Neuronal stem cell (in vitro differentiated cells): ENCODE data around the gene MDN1.

Experiments
- DNase-seq: peaks from one replicate; pipeline ENCODE4 v3.0.0-alpha.2; 2013; ENCODE audit warnings: low spot score
- H2AFZ ChIP-seq: one replicate; pipeline ENCODE4 v1.6.1; 2013; ENCODE audit warnings: mild to moderate bottlenecking, low read length, inconsistent platforms
- H2AK5ac ChIP-seq: 2 replicates; pipeline ENCODE4 v1.6.1; 2013; ENCODE audit warnings: low read depth, mild to moderate bottlenecking, inconsistent platforms, low read length, moderate library complexity, mixed read lengths
- H2BK120ac ChIP-seq: 2 replicates; pipeline ENCODE4 v1.6.1; 2013; ENCODE audit warnings: low read depth, mild to moderate bottlenecking, inconsistent platforms, low read length, moderate library complexity, mixed read lengths
- H2BK12ac ChIP-seq: one replicate; pipeline ENCODE4 v1.6.1; 2013; ENCODE audit warnings: low read length, inconsistent platforms
- H2BK15ac ChIP-seq: 2 replicates; pipeline ENCODE4 v1.6.1; 2013; ENCODE audit warnings: mild to moderate bottlenecking, low read length, inconsistent platforms, mixed read lengths
- H2BK5ac ChIP-seq: one replicate; pipeline ENCODE4 v1.6.1; 2013; ENCODE audit warnings: inconsistent platforms, mild to moderate bottlenecking, low read length, moderate library complexity
- H3K14ac ChIP-seq: one replicate; pipeline ENCODE4 v1.6.1; 2013; ENCODE audit warnings: low read length, inconsistent platforms
- H3K18ac ChIP-seq: 2 replicates; pipeline ENCODE4 v1.6.1; 2013; ENCODE audit warnings: low read length, inconsistent platforms
- H3K23ac ChIP-seq: 2 replicates; pipeline ENCODE4 v1.6.1; 2013; ENCODE audit warnings: low read depth, mild to moderate bottlenecking, mixed read lengths, low read length, inconsistent platforms; ENCODE audit not compliant: poor library complexity
- H3K27ac ChIP-seq: replicated peaks from 3 replicates; pipeline ENCODE4 v1.5.1; 2013; ENCODE audit warnings: low read length, inconsistent platforms
- H3K27me3 ChIP-seq, 3 experiments: 2 replicates each; pipeline ENCODE4 v1.6.1; 2013; ENCODE audit warnings: low read length in 3 of 3, mild to moderate bottlenecking in 2 of 3, inconsistent platforms in 1 of 3, low read depth in 1 of 3, mixed read lengths in 1 of 3, moderate library complexity in 1 of 3; ENCODE audit not compliant: control insufficient read depth in 3 of 3, insufficient read depth in 3 of 3
- H3K36me3 ChIP-seq, 2 donors: replicated peaks in 1 of 2; 2 replicates each; pipeline ENCODE4 v1.6.1; 2013; ENCODE audit warnings: low read length in 2 of 2; ENCODE audit not compliant: control insufficient read depth in 2 of 2, insufficient read depth in 2 of 2
- H3K4ac ChIP-seq: 2 replicates; pipeline ENCODE4 v1.6.1; 2013; ENCODE audit warnings: inconsistent platforms, mild to moderate bottlenecking, low read length, moderate library complexity
- H3K4me1 ChIP-seq, 2 donors: 1 replicate in 1 of 2; 2 replicates in 1 of 2; pipeline ENCODE4 v1.6.1; 2013; ENCODE audit warnings: low read length in 2 of 2, low read depth in 1 of 2; ENCODE audit not compliant: control insufficient read depth in 2 of 2, insufficient read depth in 1 of 2
- H3K4me2 ChIP-seq: one replicate; pipeline ENCODE4 v1.6.1; 2013; ENCODE audit warnings: mild to moderate bottlenecking, low read length, inconsistent platforms; ENCODE audit not compliant: insufficient read depth, poor library complexity, severe bottlenecking
- H3K4me3 ChIP-seq, 2 donors: 2 replicates each; pipeline ENCODE4 v1.5.1; 2013; ENCODE audit warnings: low read length in 2 of 2, mild to moderate bottlenecking in 2 of 2, inconsistent platforms in 1 of 2, moderate library complexity in 1 of 2
- H3K79me1 ChIP-seq: one replicate; pipeline ENCODE4 v1.6.1; 2013; ENCODE audit warnings: low read depth, mild to moderate bottlenecking, inconsistent platforms, low read length, moderate library complexity
- H3K9ac ChIP-seq: one replicate; pipeline ENCODE4 v1.6.1; 2013; ENCODE audit warnings: mild to moderate bottlenecking, low read depth, low read length, inconsistent platforms; ENCODE audit not compliant: poor library complexity
- H3K9me3 ChIP-seq, 2 donors: replicated peaks in 1 of 2; 2 replicates each; pipeline versions ENCODE3 to v1.6.1; 2013; ENCODE audit warnings: low read length in 2 of 2, mild to moderate bottlenecking in 2 of 2, inconsistent platforms in 1 of 2, low read depth in 1 of 2, mixed read lengths in 1 of 2, moderate library complexity in 1 of 2; ENCODE audit not compliant: control insufficient read depth in 2 of 2, insufficient read depth in 1 of 2
- H4K8ac ChIP-seq: one replicate; pipeline ENCODE4 v1.6.1; 2013; ENCODE audit warnings: low read depth, mild to moderate bottlenecking, inconsistent platforms, low read length, moderate library complexity
- H4K91ac ChIP-seq: one replicate; pipeline ENCODE4 v1.6.1; 2013; ENCODE audit warnings: low read length, low read depth, mild to moderate bottlenecking, inconsistent platforms; ENCODE audit not compliant: poor library complexity
- WGBS, 2 donors: extraction: QIAGEN DNeasy Blood & Tissue Kit; methylation state at CpG; one replicate each; pipeline ENCODE4 v1.1.7; 2013; ENCODE audit warnings: missing lambda C conversion rate in 2 of 2, mixed read lengths in 1 of 2; ENCODE audit not compliant: insufficient read length in 2 of 2, insufficient replicate concordance in 1 of 2; ENCODE audit errors: extremely low coverage in 2 of 2; 5-methylcytosine and 5-hydroxymethylcytosine counted together

The MDN1 gene

DNA sequence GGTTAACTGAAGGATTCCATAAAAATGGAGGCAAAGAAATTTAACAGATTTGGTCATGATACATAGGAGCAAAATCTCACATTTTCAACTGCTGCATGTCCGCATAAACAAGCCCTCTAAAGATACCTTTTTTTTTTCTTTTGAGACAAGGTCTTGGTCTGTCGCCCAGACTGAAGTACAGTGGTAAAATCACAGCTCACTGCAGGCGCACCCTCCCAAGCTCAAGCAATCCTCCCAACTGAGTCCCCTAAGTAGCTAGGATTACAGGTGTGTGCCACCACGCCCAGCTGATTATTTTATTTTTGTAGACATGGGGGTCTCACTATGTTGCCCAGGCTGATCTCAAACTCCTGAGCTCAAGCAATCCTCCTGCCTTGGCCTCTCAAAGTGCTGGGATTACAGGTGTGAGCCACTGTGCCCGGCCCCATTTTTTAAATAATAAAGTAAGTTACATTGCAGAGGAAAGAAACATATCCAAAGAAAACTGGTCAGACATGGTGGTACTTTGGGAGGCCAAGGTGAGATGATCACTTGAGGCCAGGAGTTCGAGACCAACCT is 13.7 kb downstream of the MDN1 start:
- no peak overlapping the region for H2AFZ ChIP-seq
- no peak overlapping the region for H3K4ac ChIP-seq
- H2BK5ac ChIP-seq, result no peak overlapping the region
- H3K23ac ChIP-seq, result no peak overlapping the region
- no peak overlapping the region for H4K8ac ChIP-seq
- H3K4me3 ChIP-seq, result no peak overlapping the region
- peaks cover 2 to 21% of the 10 kb centered on the region in 2 donors for H3K36me3 ChIP-seq
- no peak overlapping the region for H3K9ac ChIP-seq
- H2BK12ac ChIP-seq, result no peak overlapping the region
- no peak overlapping the region for H2BK120ac ChIP-seq
- WGBS, 2 donors, result no CpG with 5 or more reads among the region's 6 CpGs
- no peaks in the 10 kb centered on the region for H3K27me3 ChIP-seq
- no peak overlapping the region for H3K14ac ChIP-seq
- H3K79me1 ChIP-seq, result peaks cover 2% of the 10 kb centered on the region
- no peak for DNase-seq
- no peak overlapping the region for H4K91ac ChIP-seq
- no peak overlapping the region for H3K27ac ChIP-seq
- no peak overlapping the region for H2AK5ac ChIP-seq
- no peak overlapping the region for H3K4me2 ChIP-seq
- H2BK15ac ChIP-seq, result no peak overlapping the region
- H3K18ac ChIP-seq, result no peak overlapping the region
- H3K4me1 ChIP-seq, result no peaks in the 10 kb centered on the region
- no peaks in the 10 kb centered on the region for H3K9me3 ChIP-seq

DNA sequence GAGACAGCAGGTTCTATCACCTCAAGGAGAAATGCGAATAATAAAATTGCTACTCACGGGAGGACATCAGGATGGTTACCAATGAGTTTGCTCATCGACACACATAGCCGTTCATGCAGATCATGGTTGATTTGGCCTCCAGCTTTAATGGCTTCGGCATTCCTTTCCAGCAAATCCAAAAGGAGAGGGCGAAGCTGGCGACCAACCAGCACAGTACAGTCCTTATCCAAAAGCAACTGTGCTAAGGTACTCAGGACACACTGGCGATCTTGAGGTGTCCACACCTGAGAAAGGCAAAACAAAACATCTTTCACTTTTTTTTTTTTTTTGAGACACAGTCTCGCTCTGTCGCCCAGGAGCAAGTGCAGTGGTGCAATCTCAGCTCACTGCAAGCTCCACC is 16.3 kb downstream of the MDN1 start:
- H3K23ac ChIP-seq, result no peak overlapping the region
- DNase-seq, result no peak
- H4K8ac ChIP-seq, result no peak overlapping the region
- no peaks in the 10 kb centered on the region for H3K9me3 ChIP-seq
- no peaks in the 10 kb centered on the region for H3K27me3 ChIP-seq
- no peak overlapping the region for H3K18ac ChIP-seq
- no peak overlapping the region for H3K27ac ChIP-seq
- no peak overlapping the region for H3K14ac ChIP-seq
- H4K91ac ChIP-seq, result no peak overlapping the region
- H2AK5ac ChIP-seq, result no peak overlapping the region
- H3K4me3 ChIP-seq, result no peak overlapping the region
- H3K79me1 ChIP-seq, result peaks cover 2% of the 10 kb centered on the region
- peaks cover 8 to 46% of the 10 kb centered on the region in 2 donors for H3K36me3 ChIP-seq
- no peaks in the 10 kb centered on the region for H3K4me1 ChIP-seq
- H2BK120ac ChIP-seq, result no peak overlapping the region
- WGBS, 2 donors, result no CpG with 5 or more reads among the region's 10 CpGs
- H2BK12ac ChIP-seq, result no peak overlapping the region
- H3K9ac ChIP-seq, result no peak overlapping the region
- H3K4me2 ChIP-seq, result no peak overlapping the region
- H2BK15ac ChIP-seq, result no peak overlapping the region
- no peak overlapping the region for H2BK5ac ChIP-seq
- H2AFZ ChIP-seq, result no peak overlapping the region
- no peak overlapping the region for H3K4ac ChIP-seq

DNA sequence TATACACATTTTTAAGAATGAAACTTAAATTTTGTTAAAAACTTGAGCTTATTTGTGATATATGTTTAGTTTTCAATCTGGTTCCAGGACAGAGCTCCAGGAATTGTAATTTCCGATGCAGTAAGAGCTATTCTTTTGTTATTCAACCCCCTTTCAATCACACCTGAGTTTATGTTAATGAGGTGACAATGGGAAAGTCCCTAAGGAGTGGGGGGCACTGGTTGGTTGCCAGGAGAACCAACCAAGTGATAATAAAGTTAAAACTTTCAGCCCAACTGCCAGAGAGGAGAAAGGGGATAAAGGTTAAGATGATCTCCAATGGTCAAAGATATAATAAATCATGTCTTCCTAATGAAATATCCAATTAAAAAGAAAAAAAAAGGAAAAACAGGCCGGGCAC is 19.8 kb downstream of the MDN1 start:
- Histone ChIP-seq H4K8ac (no peak overlapping the region), H3K9ac (no peak overlapping the region), H3K14ac (no peak overlapping the region), H3K36me3 (peaks cover 11 to 64% of the 10 kb centered on the region in 2 donors), H2BK12ac (no peak overlapping the region), H3K4me1 (no peaks in the 10 kb centered on the region), H2BK15ac (no peak overlapping the region), H2BK5ac (no peak overlapping the region), H3K4me3 (no peak overlapping the region), H3K23ac (no peak overlapping the region), H2BK120ac (no peak overlapping the region), H3K4me2 (no peak overlapping the region), H3K27me3 (no peaks in the 10 kb centered on the region), H4K91ac (no peak overlapping the region), H3K79me1 (peaks cover 3% of the 10 kb centered on the region), H3K9me3 (no peaks in the 10 kb centered on the region), H3K27ac (no peak overlapping the region), H3K4ac (no peak overlapping the region), H3K18ac (no peak overlapping the region), H2AFZ (no peak overlapping the region), H2AK5ac (no peak overlapping the region)
- DNase-seq, result no peak
- no CpG with 5 or more reads among the region's 2 CpGs for WGBS, 2 donors

DNA sequence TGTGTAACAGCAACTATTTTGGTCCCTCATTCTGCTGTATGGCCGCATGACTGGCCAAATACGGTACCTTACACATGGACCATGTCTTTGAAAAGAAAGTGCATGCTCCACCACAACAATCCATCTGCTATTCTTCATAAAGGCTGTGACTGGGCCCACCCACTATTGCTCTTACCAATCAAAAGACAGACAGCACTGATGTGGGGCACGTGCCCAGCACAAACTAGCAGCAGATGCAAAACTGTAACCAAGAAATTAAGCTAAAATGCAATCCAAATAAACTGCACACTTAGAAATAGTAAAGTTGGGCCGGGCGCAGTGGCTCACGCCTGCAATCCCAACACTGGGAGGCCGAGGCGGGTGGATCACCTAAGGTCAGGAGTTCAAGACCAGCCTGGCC is 20.5 kb downstream of the MDN1 start:
- peaks cover 13 to 70% of the 10 kb centered on the region in 2 donors for H3K36me3 ChIP-seq
- WGBS, 2 donors, result no CpG with 5 or more reads among the region's 8 CpGs

More for the DNA sequence above, 20.5 kb downstream of the MDN1 start:
- Histone ChIP-seq H3K14ac (no peak overlapping the region), H3K4me1 (no peaks in the 10 kb centered on the region), H3K4me3 (no peak overlapping the region), H2BK5ac (no peak overlapping the region), H3K79me1 (peaks cover 3% of the 10 kb centered on the region), H2AFZ (no peak overlapping the region), H3K9ac (no peak overlapping the region), H2BK12ac (no peak overlapping the region), H3K23ac (no peak overlapping the region), H2BK15ac (no peak overlapping the region), H3K18ac (no peak overlapping the region), H3K4me2 (no peak overlapping the region), H4K91ac (no peak overlapping the region), H3K4ac (no peak overlapping the region), H3K27ac (no peak overlapping the region), H3K9me3 (no peaks in the 10 kb centered on the region), H4K8ac (no peak overlapping the region), H2AK5ac (no peak overlapping the region), H2BK120ac (no peak overlapping the region), H3K27me3 (no peaks in the 10 kb centered on the region)
- DNase-seq, result no peak
